Neural progenitor cell (in vitro differentiated cells): ENCODE measurements around the gene KRT73. TPM values are rescaled to one million over a fixed set of nuclear protein-coding genes. Genes with fewer than 3 reads are reported as not detected.

Source experiments
- DNase-seq: peaks from one replicate; pipeline ENCODE4 v3.0.0-alpha.2; 2016; ENCODE audit warnings: low spot score
- H2AFZ ChIP-seq: fragments of 200-600 bp; sonication (generic); replicated peaks from 2 replicates; pipeline ENCODE4 v1.6.1; 2016; ENCODE audit warnings: antibody characterized with exemption
- H3F3A ChIP-seq: fragments of 200-600 bp; sonication (generic); 2 replicates; pipeline ENCODE4 v1.6.1; 2016; ENCODE audit warnings: antibody characterized with exemption, low read depth
- H3K27ac ChIP-seq: fragments of 200-600 bp; sonication (generic); 2 replicates; pipeline ENCODE4 v1.5.1; 2016; ENCODE audit warnings: mild to moderate bottlenecking
- H3K27me3 ChIP-seq: fragments of 200-600 bp; sonication (generic); 2 replicates; pipeline ENCODE4 v1.6.1; 2016; ENCODE audit warnings: mild to moderate bottlenecking, moderate library complexity
- H3K36me3 ChIP-seq: fragments of 200-600 bp; sonication (generic); 2 replicates; pipeline ENCODE4 v1.5.1; 2016
- H3K4me1 ChIP-seq: fragments of 200-600 bp; sonication (generic); 2 replicates; pipeline ENCODE4 v1.6.1; 2016; ENCODE audit warnings: mixed run types
- H3K4me2 ChIP-seq: fragments of 200-600 bp; sonication (generic); 2 replicates; pipeline ENCODE4 v1.6.1; 2016
- H3K4me3 ChIP-seq: fragments of 200-600 bp; sonication (generic); 2 replicates; pipeline ENCODE4 v1.5.1; 2016
- H3K79me2 ChIP-seq: fragments of 200-600 bp; sonication (generic); 2 replicates; pipeline ENCODE4 v1.6.1; 2016; ENCODE audit warnings: low read depth
- H3K9ac ChIP-seq: fragments of 200-600 bp; sonication (generic); 2 replicates; pipeline ENCODE4 v1.6.1; 2016
- H3K9me3 ChIP-seq: fragments of 200-600 bp; sonication (generic); 2 replicates; pipeline ENCODE4 v1.5.1; 2016; ENCODE audit warnings: low read depth
- H4K20me1 ChIP-seq: fragments of 200-600 bp; sonication (generic); 2 replicates; pipeline ENCODE4 v1.6.1; 2016; ENCODE audit warnings: low read depth
- H3K27ac Mint-ChIP-seq: 3 replicates; pipeline ENCODE4 v1.8.0; 2021; ENCODE audit warnings: mixed read lengths
- H3K27me3 Mint-ChIP-seq: 2 replicates; pipeline ENCODE4 v1.8.0; 2022; ENCODE audit warnings: low read depth, mild to moderate bottlenecking, inconsistent platforms, moderate library complexity, mixed read lengths; ENCODE audit not compliant: insufficient read depth
- H3K36me3 Mint-ChIP-seq: 3 replicates; pipeline ENCODE4 v1.8.0; 2021; ENCODE audit warnings: mixed read lengths
- H3K4me1 Mint-ChIP-seq: 3 replicates; pipeline ENCODE4 v1.8.0; 2021; ENCODE audit warnings: mixed read lengths
- H3K4me3 Mint-ChIP-seq: 3 replicates; pipeline ENCODE4 v1.8.0; 2021; ENCODE audit warnings: mild to moderate bottlenecking, moderate library complexity, mixed read lengths
- H3K9me3 Mint-ChIP-seq: 3 replicates; pipeline ENCODE4 v1.8.0; 2020; ENCODE audit warnings: mixed read lengths
- EZH2 ChIP-seq: fragments of 200-600 bp; sonication (generic); IDR thresholded peaks from 2 replicates; pipeline ENCODE4 v1.6.1; 2017; ENCODE audit warnings: antibody characterized with exemption, mild to moderate bottlenecking, moderate library complexity
- EZH2phosphoT487 ChIP-seq: fragments of 200-600 bp; sonication (generic); IDR thresholded peaks from 2 replicates; pipeline ENCODE4 v1.6.1; 2017; ENCODE audit warnings: antibody characterized with exemption
- total RNA-seq: library from RNA; depleted of rRNA; stranded (reverse); fragments of >200 nt; gene quantifications from 2 replicates; pipeline ENCODE4 v1.2.3, GENCODE V29; 2015; ENCODE audit warnings: low replicate concordance
- TF ChIP-seq, protein P1 (sequence below): fragments of 200-600 bp; sonication (generic); IDR thresholded peaks from 2 replicates; pipeline ENCODE4 v1.5.1; 2017; ENCODE audit warnings: antibody characterized with exemption, mild to moderate bottlenecking

The KRT73 gene
- total RNA-seq, 1 donor from 2014 or later = not detected

- Histone ChIP-seq H3F3A (no peaks in the 10 kb centered on the region), H3K27me3 (no peaks in the 10 kb centered on the region), H3K79me2 (no peaks in the 10 kb centered on the region), H3K9ac (no peak overlapping the region), H2AFZ (no peak overlapping the region), H3K4me2 (no peak overlapping the region), H3K36me3 (no peaks in the 10 kb centered on the region), H3K4me1 (no peaks in the 10 kb centered on the region), H4K20me1 (no peaks in the 10 kb centered on the region), H3K9me3 (no peaks in the 10 kb centered on the region), H3K4me3 (no peak overlapping the region), H3K27ac (no peak overlapping the region)
- no peak for DNase-seq
- no peak overlapping the region for H3K4me3 Mint-ChIP-seq
- H3K27me3 Mint-ChIP-seq = peaks cover 10% of the 10 kb centered on the region
- no peaks in the 10 kb centered on the region for H3K36me3 Mint-ChIP-seq
- no peak overlapping the region for H3K27ac Mint-ChIP-seq
- peaks cover 3% of the 10 kb centered on the region for H3K4me1 Mint-ChIP-seq
- H3K9me3 Mint-ChIP-seq = no peaks in the 10 kb centered on the region
- TF ChIP-seq, protein P1, sequence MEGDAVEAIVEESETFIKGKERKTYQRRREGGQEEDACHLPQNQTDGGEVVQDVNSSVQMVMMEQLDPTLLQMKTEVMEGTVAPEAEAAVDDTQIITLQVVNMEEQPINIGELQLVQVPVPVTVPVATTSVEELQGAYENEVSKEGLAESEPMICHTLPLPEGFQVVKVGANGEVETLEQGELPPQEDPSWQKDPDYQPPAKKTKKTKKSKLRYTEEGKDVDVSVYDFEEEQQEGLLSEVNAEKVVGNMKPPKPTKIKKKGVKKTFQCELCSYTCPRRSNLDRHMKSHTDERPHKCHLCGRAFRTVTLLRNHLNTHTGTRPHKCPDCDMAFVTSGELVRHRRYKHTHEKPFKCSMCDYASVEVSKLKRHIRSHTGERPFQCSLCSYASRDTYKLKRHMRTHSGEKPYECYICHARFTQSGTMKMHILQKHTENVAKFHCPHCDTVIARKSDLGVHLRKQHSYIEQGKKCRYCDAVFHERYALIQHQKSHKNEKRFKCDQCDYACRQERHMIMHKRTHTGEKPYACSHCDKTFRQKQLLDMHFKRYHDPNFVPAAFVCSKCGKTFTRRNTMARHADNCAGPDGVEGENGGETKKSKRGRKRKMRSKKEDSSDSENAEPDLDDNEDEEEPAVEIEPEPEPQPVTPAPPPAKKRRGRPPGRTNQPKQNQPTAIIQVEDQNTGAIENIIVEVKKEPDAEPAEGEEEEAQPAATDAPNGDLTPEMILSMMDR = no peak
- TF ChIP-seq EZH2phosphoT487 (no peak), EZH2 (no peak)
Observed at GRCh38 chr12:52631264-52631663, 12.9 kb upstream of the KRT73 start.

DNA sequence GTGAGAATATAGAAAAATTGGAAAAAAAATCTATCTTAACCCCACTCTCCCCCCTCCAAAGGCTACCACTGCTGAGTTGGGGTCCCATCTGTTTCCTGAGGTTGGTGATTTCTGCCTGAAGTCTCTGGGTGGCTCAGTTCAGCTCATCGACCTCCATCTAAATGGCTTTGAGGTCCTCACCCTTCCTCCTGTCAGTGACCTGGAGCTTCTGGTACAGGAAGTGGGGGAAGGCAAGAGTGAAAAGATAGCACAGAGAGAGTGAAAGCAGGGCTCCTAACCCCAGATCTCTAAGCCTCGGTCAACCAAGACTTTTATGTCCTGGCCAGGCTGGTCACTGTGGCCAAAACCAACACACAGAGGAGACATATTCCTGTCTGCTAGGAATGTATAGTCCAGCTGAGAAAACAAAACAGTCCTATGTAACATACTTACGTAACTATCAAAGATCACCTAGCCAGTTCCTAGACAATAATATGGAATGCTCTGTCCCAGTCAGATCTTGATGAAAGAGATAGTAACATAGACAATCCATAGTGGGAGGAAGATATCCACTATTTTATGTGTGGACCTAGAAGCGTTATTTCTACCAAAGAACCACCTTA is 12.3 kb upstream of the KRT73 start:
- Histone ChIP-seq H3K9ac (no peak overlapping the region), H3K27ac (no peak overlapping the region), H3K27me3 (no peaks in the 10 kb centered on the region), H3K79me2 (no peaks in the 10 kb centered on the region), H2AFZ (no peak overlapping the region), H3K36me3 (no peaks in the 10 kb centered on the region), H3K4me3 (no peak overlapping the region), H3F3A (no peaks in the 10 kb centered on the region), H3K9me3 (no peaks in the 10 kb centered on the region), H3K4me1 (no peaks in the 10 kb centered on the region), H4K20me1 (no peaks in the 10 kb centered on the region), H3K4me2 (no peak overlapping the region)
- H3K36me3 Mint-ChIP-seq = no peaks in the 10 kb centered on the region
- H3K9me3 Mint-ChIP-seq = no peaks in the 10 kb centered on the region
- H3K27ac Mint-ChIP-seq = no peak overlapping the region
- DNase-seq = no peak
- H3K27me3 Mint-ChIP-seq = peaks cover 10% of the 10 kb centered on the region
- H3K4me3 Mint-ChIP-seq = no peak overlapping the region
- H3K4me1 Mint-ChIP-seq = peaks cover 3% of the 10 kb centered on the region
- no peak for TF ChIP-seq EZH2

- Mint-ChIP-seq H3K36me3 (no peaks in the 10 kb centered on the region), H3K9me3 (no peaks in the 10 kb centered on the region), H3K27me3 (peaks cover 9% of the 10 kb centered on the region), H3K27ac (no peak overlapping the region), H3K4me1 (peaks cover 3% of the 10 kb centered on the region), H3K4me3 (no peak overlapping the region)
- DNase-seq = no peak
- Histone ChIP-seq H3K9me3 (no peaks in the 10 kb centered on the region), H3K9ac (no peak overlapping the region), H3K27ac (no peak overlapping the region), H3K27me3 (no peaks in the 10 kb centered on the region), H3K4me3 (no peak overlapping the region), H2AFZ (no peak overlapping the region), H3K36me3 (no peaks in the 10 kb centered on the region), H3K4me2 (no peak overlapping the region), H3K4me1 (no peaks in the 10 kb centered on the region), H3K79me2 (no peaks in the 10 kb centered on the region), H3F3A (no peaks in the 10 kb centered on the region), H4K20me1 (no peaks in the 10 kb centered on the region)
- TF ChIP-seq EZH2phosphoT487 (no peak), EZH2 (no peak)
- TF ChIP-seq, protein P1 = no peak
Observed at GRCh38 chr12:52630008-52630500, 11.7 kb upstream of the KRT73 start.

- no peaks in the 10 kb centered on the region for H3K4me1 ChIP-seq
- H3K4me3 ChIP-seq = no peak overlapping the region
- Mint-ChIP-seq H3K4me3 (no peak overlapping the region), H3K36me3 (no peaks in the 10 kb centered on the region), H3K4me1 (peaks cover 3% of the 10 kb centered on the region), H3K27me3 (peaks cover 9% of the 10 kb centered on the region), H3K27ac (no peak overlapping the region), H3K9me3 (no peaks in the 10 kb centered on the region)
- H3K27ac ChIP-seq = no peak overlapping the region
- H3K9ac ChIP-seq = no peak overlapping the region
- no peaks in the 10 kb centered on the region for H4K20me1 ChIP-seq
- H3K36me3 ChIP-seq = no peaks in the 10 kb centered on the region
- H3K79me2 ChIP-seq = no peaks in the 10 kb centered on the region
- H3K4me2 ChIP-seq = no peak overlapping the region
- no peaks in the 10 kb centered on the region for H3K9me3 ChIP-seq
- H3F3A ChIP-seq = no peaks in the 10 kb centered on the region
- TF ChIP-seq EZH2 (no peak), EZH2phosphoT487 (no peak)
- TF ChIP-seq, protein P1 = no peak
- DNase-seq = no peak
- H2AFZ ChIP-seq = no peak overlapping the region
- H3K27me3 ChIP-seq = no peaks in the 10 kb centered on the region
Observed at GRCh38 chr12:52629281-52630007, 11.1 kb upstream of the KRT73 start.
